Right ventricle myocardium inferior (tissue), 1 donor: ENCODE measurements around the gene DDR1. TPM values are rescaled to one million over a fixed set of nuclear protein-coding genes. Genes with fewer than 3 reads are reported as not detected.

Experiments used
- ATAC-seq: fragments of 200-7000 bp; cut with Tn5 transposase; one replicate; pipeline ENCODE4 v1.9.1; 2020; ENCODE audit warnings: mild to moderate bottlenecking, moderate library complexity
- DNase-seq: peaks from one replicate; pipeline ENCODE4 v3.0.0; 2021; ENCODE audit errors: missing footprints
- intact Hi-C: fragments of 100-400 bp; cut with DNase I; formaldehyde crosslinking; loops from one replicate; pipeline ENCODE4 v1.11.0; 2022
- long read RNA-seq: library from polyadenylated mRNA; unstranded; transcript quantifications from one replicate; pipeline ENCODE4 v2.0.0, GENCODE V29; 2021
- total RNA-seq: library from RNA; stranded (reverse); fragmentation: NEBNext Ultra II Directional; extraction: Animal tissue kit (Norgen Biotek cat#: 25700); gene quantifications from one replicate; pipeline ENCODE4 v1.2.1, GENCODE V29; 2021
- donor health status: DM: no; HTN: yes; CAD: no; lungs with severe emphysema.

DDR1 gene
- 32.5 TPM for total RNA-seq
- long read RNA-seq, partial matches to known transcripts, result 24 of 33 reads
- long read RNA-seq, other reads (novel, unspliced or antisense), result 7 of 33 reads

DNA sequence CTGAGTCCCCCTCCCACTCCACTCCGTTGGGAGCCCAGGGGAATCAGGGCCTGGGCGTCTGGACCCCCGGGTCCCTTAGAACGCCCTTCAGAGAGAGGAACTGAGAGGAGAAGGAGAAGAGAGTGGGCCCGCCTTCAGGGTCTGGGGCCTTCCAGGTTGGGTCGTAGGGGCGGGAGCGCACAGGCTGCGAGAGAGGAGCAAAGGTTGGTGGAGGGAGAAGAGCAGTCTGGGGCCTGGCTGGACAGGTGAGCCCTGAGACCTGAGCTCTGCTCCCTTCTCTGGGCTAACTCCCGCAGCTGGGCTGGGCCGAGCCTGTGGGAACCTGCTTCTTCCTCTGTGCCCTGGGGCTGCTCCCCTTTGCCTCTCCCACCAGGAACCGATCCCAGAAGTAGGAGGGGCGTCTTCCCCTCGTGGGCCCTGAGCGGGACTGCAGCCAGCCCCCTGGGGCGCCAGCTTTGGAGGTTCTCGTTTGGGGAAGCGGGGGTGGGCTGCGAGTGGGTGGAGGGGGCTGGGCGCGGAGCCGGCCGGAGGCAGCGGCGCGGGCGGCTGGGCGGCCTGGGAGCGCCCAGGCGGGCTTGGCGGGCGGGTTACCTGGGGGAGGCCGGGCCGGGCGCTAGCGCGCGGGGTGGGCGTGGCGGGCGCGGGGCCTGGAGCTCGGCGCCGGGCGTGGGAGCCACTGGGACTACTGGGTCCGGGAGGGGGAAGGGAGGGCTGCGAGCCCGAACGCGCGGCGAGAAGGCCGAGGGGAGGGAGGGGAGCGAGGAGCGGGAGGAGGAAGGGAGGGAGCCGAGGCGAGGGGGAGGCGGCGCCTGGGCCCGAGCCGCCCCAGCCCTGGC, at the start of gene DDR1:
Gene DDR1, plus strand, starts transcription at position 835 of the 836 bp plus-strand sequence. CDS start 4,211 bp downstream, outside the sequence.
- ATAC-seq (peak; percentile 83), DNase-seq (peak; percentile 83)
- intact Hi-C loops, result loop anchor here (5.0 kb wide), 1 partner anchor 152 kb away; no protein-coding TSS in a partner anchor

DNA sequence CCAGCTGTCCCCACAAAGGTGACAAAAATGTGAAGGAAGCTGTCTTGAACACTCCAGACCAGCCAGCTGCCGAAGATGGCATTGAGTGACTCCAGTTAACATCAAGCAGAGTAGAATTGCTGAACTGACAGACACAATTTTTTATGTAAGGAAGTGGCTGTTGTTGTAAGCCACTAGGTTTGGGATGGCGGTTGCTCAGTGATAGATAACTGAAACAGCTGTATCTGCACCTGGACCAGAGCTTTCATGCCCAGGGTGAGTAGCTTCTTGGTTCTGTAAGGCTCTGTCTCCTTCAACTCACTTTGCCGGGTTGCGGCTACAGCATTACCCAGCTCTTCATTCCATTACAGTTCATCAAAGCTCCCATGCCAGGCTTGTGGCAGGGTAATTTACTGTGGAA, 49.7 kb upstream of the DDR1 start:
- no peak for ATAC-seq
- DNase-seq, result no peak
- intact Hi-C loops, result no loop called here

DNA sequence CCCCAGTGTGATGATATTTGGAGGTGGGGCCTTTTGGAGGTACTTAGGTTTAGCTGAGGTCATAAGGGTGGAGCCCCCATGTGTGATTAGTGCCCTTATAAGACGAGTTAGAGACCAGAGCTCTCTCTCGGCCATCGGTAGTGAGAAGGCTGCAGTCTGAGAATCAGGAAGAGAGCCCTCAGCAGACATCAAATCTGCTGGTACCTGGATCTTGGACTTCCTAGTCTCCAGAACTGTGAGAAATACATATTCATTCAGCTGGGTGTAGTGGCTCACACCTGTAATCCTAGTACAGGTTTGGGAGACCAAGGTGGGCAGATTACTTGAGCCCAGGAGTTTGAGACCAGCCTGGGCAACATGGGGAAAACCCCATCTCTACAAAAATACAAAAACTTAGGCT, 48.7 kb upstream of the DDR1 start:
- ATAC-seq (no peak), DNase-seq (no peak)
- intact Hi-C loops, result no loop called here

GRCh38 chr6:30836431-30836866, 47.9 kb upstream of the DDR1 start:
- intact Hi-C loops, result no loop called here
- DNase-seq (no peak), ATAC-seq (peak; percentile 90)

GRCh38 chr6:30836957-30837356, 47.4 kb upstream of the DDR1 start:
- intact Hi-C loops, result no loop called here
- no peak for ATAC-seq
- no peak for DNase-seq

- intact Hi-C loops, result no loop called here
- no peak for DNase-seq
- ATAC-seq, result no peak
These were observed 46.9 kb upstream of the DDR1 start for GRCh38 chr6:30837432-30837831.

DNA sequence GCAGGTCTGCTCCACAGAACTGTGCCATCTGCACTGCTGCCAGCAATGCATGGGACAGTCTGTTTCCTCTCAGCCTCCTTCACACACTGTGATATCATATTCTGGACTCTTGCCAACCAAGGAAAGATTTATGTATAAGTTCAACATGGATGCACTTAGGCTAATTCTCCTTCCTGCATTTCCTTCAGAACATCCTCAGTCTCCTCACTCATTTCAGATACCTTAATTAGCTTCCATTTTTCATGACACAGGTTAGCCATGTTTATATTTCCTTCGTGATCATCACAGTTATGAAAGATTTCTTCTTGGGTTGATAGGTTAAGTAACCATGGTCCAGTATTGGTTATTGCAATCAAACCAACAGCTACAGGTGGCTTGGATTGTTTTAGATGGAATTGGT, 46.4 kb upstream of the DDR1 start:
- ATAC-seq, result no peak
- intact Hi-C loops, result no loop called here
- no peak for DNase-seq

- intact Hi-C loops, result no loop called here
- ATAC-seq (no peak), DNase-seq (no peak)
These were observed 44.6 kb upstream of the DDR1 start for GRCh38 chr6:30839671-30840070.

- ATAC-seq (no peak), DNase-seq (no peak)
- intact Hi-C loops, result no loop called here
These were observed 44.0 kb upstream of the DDR1 start for GRCh38 chr6:30840084-30840934.

DNA sequence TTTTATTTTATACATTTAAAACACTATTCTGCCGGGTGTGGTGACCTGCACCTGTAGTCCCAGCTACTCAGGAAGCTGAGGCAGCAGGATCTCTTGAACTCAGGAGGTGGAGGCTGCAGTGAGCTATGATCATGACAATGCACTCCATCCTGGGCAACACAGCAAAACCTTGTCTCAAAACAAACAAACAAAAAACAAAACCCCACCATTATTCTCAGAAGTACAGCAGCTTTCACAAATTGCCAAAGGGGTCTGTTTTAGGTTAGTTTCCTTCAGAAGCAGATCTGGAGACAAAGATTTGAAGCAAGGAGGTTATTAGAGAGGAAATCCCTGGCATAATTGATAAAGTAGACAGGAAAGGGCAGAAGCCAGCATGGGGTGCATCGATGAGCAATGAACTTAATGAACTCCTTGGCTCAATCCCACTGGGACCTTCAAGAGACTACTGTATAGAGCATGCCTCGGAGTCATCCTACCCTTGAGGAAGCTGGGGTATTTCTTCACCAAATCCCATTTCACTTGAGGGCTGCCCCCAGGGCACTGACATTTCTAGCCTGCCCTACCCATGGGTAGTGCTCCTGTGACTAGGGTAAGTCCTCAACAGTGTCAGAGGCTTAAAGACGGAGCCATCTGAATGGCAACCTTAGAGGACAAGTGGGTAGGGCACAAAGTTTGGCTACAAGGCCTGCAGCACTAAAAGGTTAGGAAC, 43.2 kb upstream of the DDR1 start:
- DNase-seq, result no peak
- ATAC-seq, result no peak
- intact Hi-C loops, result no loop called here

DNA sequence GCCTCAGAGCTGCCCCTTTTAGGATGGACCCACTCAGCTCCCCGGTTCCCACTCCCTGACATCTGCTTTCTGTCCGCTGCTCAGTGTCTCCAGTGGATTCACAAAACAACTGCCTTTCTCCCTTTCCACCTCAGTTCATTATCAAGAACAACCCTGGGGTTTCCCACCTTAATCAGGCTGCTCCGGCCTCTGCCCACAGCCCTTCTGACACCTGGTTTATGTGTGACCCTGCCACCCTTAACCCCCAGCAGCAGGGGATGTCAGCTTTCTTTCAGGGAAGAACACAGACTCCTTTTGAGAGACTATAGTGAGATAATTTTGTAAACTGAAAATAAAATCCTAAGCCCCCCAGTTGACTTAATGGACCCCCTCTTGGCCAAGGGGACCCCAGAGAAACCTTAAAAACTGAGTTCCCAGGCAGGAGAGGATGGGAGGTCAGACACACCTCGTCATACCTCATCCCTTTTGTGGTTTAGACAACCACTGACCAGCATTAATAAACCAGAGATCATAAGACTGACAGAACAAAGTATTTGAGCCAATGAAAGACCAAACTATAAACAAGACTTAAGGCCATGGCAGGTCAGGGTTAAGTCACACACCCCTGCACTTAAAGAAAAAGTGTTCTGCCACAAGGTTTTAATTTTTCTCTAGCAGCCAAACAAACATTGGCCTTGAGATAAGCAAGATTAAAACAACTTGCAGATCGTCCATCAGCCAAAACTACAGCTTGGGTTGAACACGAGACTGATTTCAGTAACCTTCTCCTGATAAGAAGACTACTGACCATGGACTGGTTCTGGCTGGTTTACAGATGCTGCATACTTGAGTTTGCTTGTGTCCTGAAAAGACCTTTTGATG, 42.4 kb upstream of the DDR1 start:
- ATAC-seq (no peak), DNase-seq (no peak)
- intact Hi-C loops, result no loop called here

DNA sequence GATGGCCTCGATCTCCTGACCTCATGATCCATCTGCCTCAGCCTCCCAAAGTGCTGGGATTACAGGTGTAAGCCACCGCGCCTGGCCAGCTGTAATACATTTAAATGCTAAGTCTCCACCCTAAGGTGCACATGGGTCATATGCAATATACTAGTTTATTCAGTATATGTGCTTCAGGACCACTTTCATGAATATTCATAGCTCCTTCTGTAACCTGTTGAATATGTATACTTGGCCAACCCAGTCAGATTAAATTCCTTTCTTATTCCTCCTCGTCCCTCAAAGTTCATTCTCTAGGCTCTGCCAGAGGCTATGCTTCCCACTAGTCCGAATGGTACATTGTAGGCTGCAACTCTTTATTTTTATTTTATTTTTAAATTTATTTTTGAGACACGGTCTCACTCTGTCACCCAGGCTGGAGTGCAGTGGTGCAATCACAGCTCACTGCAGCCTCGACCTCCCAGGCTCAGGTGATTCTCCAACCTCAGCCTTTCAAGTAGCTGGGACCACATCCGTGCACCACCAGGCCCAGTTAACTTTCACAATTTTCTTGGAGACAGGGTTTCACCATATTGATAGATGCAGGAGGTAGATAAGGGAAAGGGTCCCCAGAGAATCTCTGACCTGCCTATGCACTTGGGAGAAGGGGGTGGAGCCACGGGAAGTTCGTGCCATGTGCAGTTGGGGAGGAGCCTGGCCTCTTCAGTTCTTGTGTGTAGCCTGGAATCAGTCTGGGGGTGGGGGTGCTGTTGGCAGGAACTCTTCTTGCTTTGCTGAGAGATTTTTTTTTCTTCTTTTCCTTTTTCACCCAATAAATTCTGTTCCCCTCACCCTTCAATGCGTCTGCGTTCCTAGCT, 41.3 kb upstream of the DDR1 start:
- ATAC-seq, result no peak
- no peak for DNase-seq
- intact Hi-C loops, result no loop called here

- no peak for ATAC-seq
- no peak for DNase-seq
- intact Hi-C loops, result no loop called here
These were observed 40.7 kb upstream of the DDR1 start for GRCh38 chr6:30843611-30843998.

DNA sequence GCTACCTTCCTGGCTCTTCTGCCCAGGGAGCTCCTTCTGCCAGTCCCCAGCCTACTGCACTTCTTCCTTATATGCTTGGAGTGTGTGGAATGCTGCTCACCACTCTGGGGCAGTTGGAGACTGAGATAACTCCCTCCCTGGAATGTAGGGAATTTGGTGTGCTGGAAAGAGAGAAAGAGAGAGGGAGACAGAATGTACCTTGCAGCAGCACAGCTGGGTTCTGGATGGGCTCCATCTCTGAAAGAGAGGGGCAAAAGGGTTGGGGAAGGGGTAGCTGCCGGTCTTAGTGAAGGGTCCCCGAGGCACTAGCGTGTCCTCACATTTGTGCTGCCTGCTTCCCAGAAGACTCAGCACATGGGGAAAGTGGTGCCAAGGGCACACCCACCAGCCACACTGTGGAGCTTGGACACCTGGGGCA, 40.2 kb upstream of the DDR1 start:
- intact Hi-C loops, result no loop called here
- DNase-seq (no peak), ATAC-seq (no peak)

- intact Hi-C loops, result no loop called here
- ATAC-seq (no peak), DNase-seq (no peak)
These were observed 39.1 kb upstream of the DDR1 start for GRCh38 chr6:30845183-30845582.

DNA sequence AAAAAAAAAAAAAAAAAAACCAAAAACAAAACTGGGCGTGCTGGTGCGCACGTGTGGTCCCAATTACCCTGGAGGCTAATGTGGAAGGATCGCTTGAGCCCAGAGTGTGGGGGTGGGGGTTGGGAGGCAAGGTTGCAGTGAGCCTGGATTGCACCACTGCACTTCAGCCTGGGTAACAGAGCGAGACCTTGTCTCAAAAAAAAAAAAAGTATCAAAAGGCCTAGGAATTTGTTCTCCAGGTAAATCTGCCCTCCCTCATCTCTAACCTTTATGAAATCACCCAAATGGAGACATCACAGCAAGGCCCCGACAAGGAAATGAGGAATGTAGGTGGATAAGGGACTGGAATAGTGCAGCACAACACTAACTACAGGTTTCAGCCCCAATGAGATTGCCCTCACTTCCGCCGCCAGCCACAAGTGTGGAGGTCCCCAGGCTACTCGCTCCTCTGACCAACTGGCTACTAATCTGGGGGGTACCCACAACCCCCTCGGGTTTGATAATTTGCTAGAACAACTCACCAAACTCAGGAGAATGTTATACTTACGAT, 36.8 kb upstream of the DDR1 start:
- ATAC-seq (no peak), DNase-seq (no peak)
- intact Hi-C loops, result no loop called here

- no peak for ATAC-seq
- no peak for DNase-seq
- intact Hi-C loops, result no loop called here
These were observed 36.3 kb upstream of the DDR1 start for GRCh38 chr6:30847971-30848436.
